BJ (cell line): ENCODE measurements around the gene LORICRIN. TPM values are rescaled to one million over a fixed set of nuclear protein-coding genes. Genes with fewer than 3 reads are reported as not detected.
"Not testable (repeated sequence)": the region's sequence is repeated elsewhere in the genome, so short reads cannot be mapped to it uniquely, and the experiment has no call there.

Experiments used
- CTCF ChIA-PET: fragments of 350-600 bp; formaldehyde crosslinking; extraction: SDS; loops from one replicate; lab custom pipeline; 2021; ENCODE audit warnings: antibody characterized with exemption, inconsistent platforms; lab: Yijun Ruan, JAX
- POLR2A ChIA-PET: fragments of 300-600 bp; sonication (Branson Sonifier 250); formaldehyde crosslinking; extraction: SDS; loops from one replicate; lab custom pipeline; 2021; ENCODE audit warnings: antibody characterized with exemption; lab: Charles Lee
- DNase-seq: peaks from one replicate; pipeline ENCODE4 v3.0.0-alpha.2; 2011; ENCODE audit warnings: low read depth
- H3K27me3 ChIP-seq: 2 replicates; pipeline ENCODE4 v1.6.0; 2011; ENCODE audit warnings: low read length; ENCODE audit not compliant: control insufficient read depth, insufficient read depth
- H3K36me3 ChIP-seq: 2 replicates; pipeline ENCODE4 v1.5.1; 2011; ENCODE audit warnings: low read length; ENCODE audit not compliant: control insufficient read depth, insufficient read depth
- H3K4me3 ChIP-seq: 2 replicates; pipeline ENCODE4 v1.5.1; 2011; ENCODE audit warnings: low read depth, mild to moderate bottlenecking, control low read depth, low read length
- CTCF ChIP-seq: IDR thresholded peaks from 2 replicates; pipeline ENCODE4 v1.5.1; 2011; ENCODE audit warnings: low read depth, mild to moderate bottlenecking, control low read depth, inconsistent platforms, low read length, moderate library complexity; ENCODE audit not compliant: insufficient read depth
- polyA plus RNA-seq: library from polyadenylated mRNA; depleted of rRNA; stranded (reverse); fragments of >200 nt; gene quantifications from 2 replicates; pipeline ENCODE4 v1.2.3, GENCODE V29; 2011

Gene LORICRIN
- polyA plus RNA-seq, 1 experiment, result not detected

- Histone ChIP-seq H3K27me3 (peaks cover 3% of the 10 kb centered on the region), H3K4me3 (no peak overlapping the region), H3K36me3 (no peaks in the 10 kb centered on the region)
- no peak for DNase-seq
- ChIA-PET POLR2A (no interaction called here), CTCF (interaction anchor here (0.7 to 1.3 kb wide), 5 partner anchors 8 to 35 kb away, joined by 3 to 5 read pairs (median 3); no protein-coding TSS in a partner anchor)
- no peak for TF ChIP-seq CTCF
Observed at GRCh38 chr1:153228491-153228890, 31.0 kb upstream of the LORICRIN start.

GRCh38 chr1:153229076-153229829 is 30.2 kb upstream of the LORICRIN start:
- H3K4me3 ChIP-seq, DNase-seq, POLR2A ChIA-PET, H3K27me3 ChIP-seq, H3K36me3 ChIP-seq: not testable (repeated sequence)
- peak; percentile 52 for TF ChIP-seq CTCF
- CTCF ChIA-PET, result interaction anchor here (0.9 to 1.4 kb wide), 5 partner anchors 8 to 36 kb away, joined by 3 to 7 read pairs (median 4); no protein-coding TSS in a partner anchor

- TF ChIP-seq CTCF, result no peak
- Histone ChIP-seq H3K4me3 (no peak overlapping the region), H3K27me3 (no peaks in the 10 kb centered on the region), H3K36me3 (no peaks in the 10 kb centered on the region)
- ChIA-PET CTCF (no interaction called here), POLR2A (no interaction called here)
- DNase-seq, result no peak
Observed at GRCh38 chr1:153231363-153231762, 28.1 kb upstream of the LORICRIN start.

GRCh38 chr1:153231785-153232184 is 27.7 kb upstream of the LORICRIN start:
- CTCF ChIA-PET, result no interaction called here
- no peak overlapping the region for H3K4me3 ChIP-seq
- TF ChIP-seq CTCF, result no peak
- no peaks in the 10 kb centered on the region for H3K36me3 ChIP-seq
- no peak for DNase-seq
- H3K27me3 ChIP-seq, result no peaks in the 10 kb centered on the region
- POLR2A ChIA-PET, result no interaction called here

GRCh38 chr1:153232553-153232952 is 26.9 kb upstream of the LORICRIN start:
- POLR2A ChIA-PET, result no interaction called here
- CTCF ChIA-PET, result interaction anchor here (0.7 to 1.5 kb wide), 3 partner anchors 8 to 34 kb away, joined by 3 to 7 read pairs (median 3); no protein-coding TSS in a partner anchor
- no peak for TF ChIP-seq CTCF
- Histone ChIP-seq H3K36me3 (no peaks in the 10 kb centered on the region), H3K27me3 (no peaks in the 10 kb centered on the region), H3K4me3 (no peak overlapping the region)
- no peak for DNase-seq
